Epithelial cell of esophagus (primary cell): ENCODE measurements around the gene EIF4EBP2.

Experiments used
- DNase-seq: peaks from one replicate; pipeline ENCODE4 v3.0.0; 2010; ENCODE audit warnings: low read depth
- H3K4me3 ChIP-seq: 2 replicates; pipeline ENCODE4 v1.5.1; 2011; ENCODE audit warnings: mild to moderate bottlenecking, low read length, control low read depth
- CTCF ChIP-seq: IDR thresholded peaks from 2 replicates; pipeline ENCODE4 v1.5.1; 2011; ENCODE audit warnings: low read depth, mild to moderate bottlenecking, low read length, control low read depth, inconsistent platforms; ENCODE audit not compliant: insufficient read depth; ENCODE audit errors: missing control alignments

EIF4EBP2 gene

GRCh38 chr10:70440296-70441160 lies 36.6 kb downstream of the EIF4EBP2 start:
- no peak overlapping the region for H3K4me3 ChIP-seq
- no peak for DNase-seq
- TF ChIP-seq CTCF: no peak

- no peak for TF ChIP-seq CTCF
- no peak for DNase-seq
- no peak within 1 kb of the TSS for H3K4me3 ChIP-seq
Observed at GRCh38 chr10:70441161-70441894, 37.4 kb downstream of the EIF4EBP2 start, which contains the start of gene NODAL. NODAL (minus strand) TSS chr10:70441681; CDS start chr10:70441667, 14 bp downstream.

- peak; percentile 23 for DNase-seq
- no peak for TF ChIP-seq CTCF
- H3K4me3 ChIP-seq: no peak overlapping the region
Observed at GRCh38 chr10:70441895-70442309, 38.0 kb downstream of the EIF4EBP2 start.

- H3K4me3 ChIP-seq: no peak overlapping the region
- TF ChIP-seq CTCF: no peak
- peak; percentile 38 for DNase-seq
Observed at GRCh38 chr10:70442332-70442988, 38.5 kb downstream of the EIF4EBP2 start.

- DNase-seq: no peak
- no peak for TF ChIP-seq CTCF
- no peak overlapping the region for H3K4me3 ChIP-seq
Observed at GRCh38 chr10:70444744-70445143, 40.8 kb downstream of the EIF4EBP2 start.

- no peak overlapping the region for H3K4me3 ChIP-seq
- no peak for TF ChIP-seq CTCF
- no peak for DNase-seq
Observed at GRCh38 chr10:70445718-70446657, 42.0 kb downstream of the EIF4EBP2 start.
